SK-N-SH (cell line): ENCODE data around the gene GALT.

Experiments
- CHD2 ChIP-seq: fragments of 150-350 bp; IDR thresholded peaks from 2 replicates; pipeline ENCODE4 v1.6.1; 2018; ENCODE audit warnings: low read length; ENCODE audit not compliant: partially characterized antibody
- CTCF ChIP-seq: fragments of 200-600 bp; sonication (generic); IDR thresholded peaks from 2 replicates; pipeline ENCODE4 v1.6.1; 2017; ENCODE audit warnings: antibody characterized with exemption, mild to moderate bottlenecking, moderate library complexity
- EP300 ChIP-seq, 2 experiments: IDR thresholded peaks; 2 replicates each; pipeline versions ENCODE4 v1.4.0 to v1.6.1; 2012; ENCODE audit warnings: borderline replicate concordance in 1 of 2, low read depth in 1 of 2, low read length in 1 of 2
- FOXJ3 ChIP-seq: sonication (generic); formaldehyde crosslinking; IDR thresholded peaks from 2 replicates; pipeline ENCODE4 v1.5.1; 2020; ENCODE audit warnings: mild to moderate bottlenecking, missing genetic modification reagents
- MAX ChIP-seq: IDR thresholded peaks from 2 replicates; pipeline ENCODE4 v1.4.0; 2012; ENCODE audit warnings: low read depth
- MEF2A ChIP-seq: IDR thresholded peaks from 2 replicates; pipeline ENCODE4 v1.4.0; 2012; ENCODE audit warnings: low read depth, borderline replicate concordance
- MXI1 ChIP-seq: IDR thresholded peaks from 2 replicates; pipeline ENCODE4 v1.6.1; 2012; ENCODE audit warnings: mild to moderate bottlenecking, low read depth, low read length, improper control_type of control experiment
- POLR2AphosphoS5 ChIP-seq: IDR thresholded peaks from 2 replicates; pipeline ENCODE4 v1.6.1; 2012; ENCODE audit warnings: low read depth, low read length
- REST ChIP-seq: IDR thresholded peaks from 2 replicates; pipeline ENCODE4 v1.6.1; 2012; ENCODE audit warnings: mild to moderate bottlenecking, low read depth, low read length, moderate library complexity
- RFX5 ChIP-seq: IDR thresholded peaks from 2 replicates; pipeline ENCODE4 v1.6.1; 2012; ENCODE audit warnings: mild to moderate bottlenecking, improper control_type of control experiment, low read length
- TEAD4 ChIP-seq: IDR thresholded peaks from 2 replicates; pipeline ENCODE4 v1.4.0; 2012; ENCODE audit warnings: mild to moderate bottlenecking, borderline replicate concordance; ENCODE audit not compliant: insufficient read depth
- USF2 ChIP-seq: fragments of 150-350 bp; IDR thresholded peaks from 2 replicates; pipeline ENCODE4 v1.6.1; 2017; ENCODE audit warnings: antibody characterized with exemption, low read length, low read depth, borderline replicate concordance

- TF ChIP-seq POLR2AphosphoS5 = no peak
- no peak for TF ChIP-seq TEAD4
- no peak for TF ChIP-seq RFX5
- TF ChIP-seq CTCF = no peak
- no peak for TF ChIP-seq CHD2
- TF ChIP-seq MEF2A = no peak
- no peak for TF ChIP-seq MXI1
- no peak for TF ChIP-seq USF2
- no peak for TF ChIP-seq MAX
- TF ChIP-seq FOXJ3 (CRISPR knock-in tag) = no peak
- TF ChIP-seq EP300 (IDR thresholded peaks at IDR 0.05; ENCODE audit: borderline replicate concordance in 1 of 2, low read depth in 1 of 2, low read length in 1 of 2) = no peak
- no peak for TF ChIP-seq REST
Observed at GRCh38 chr9:34624475-34625185, 21.8 kb upstream of the GALT start.
